GM21717 (cell line): ENCODE measurements around the gene SPARC.
A peak's percentile ranks its signal among the peaks of the same experiment; 100 is the strongest.

Source experiments
- ATAC-seq: cut with Tn5 transposase; IDR thresholded peaks from one replicate; pipeline ENCODE4 v1.9.1; 2021; ENCODE audit warnings: mild to moderate bottlenecking, moderate library complexity; ENCODE audit not compliant: unreplicated experiment

Gene SPARC

DNA sequence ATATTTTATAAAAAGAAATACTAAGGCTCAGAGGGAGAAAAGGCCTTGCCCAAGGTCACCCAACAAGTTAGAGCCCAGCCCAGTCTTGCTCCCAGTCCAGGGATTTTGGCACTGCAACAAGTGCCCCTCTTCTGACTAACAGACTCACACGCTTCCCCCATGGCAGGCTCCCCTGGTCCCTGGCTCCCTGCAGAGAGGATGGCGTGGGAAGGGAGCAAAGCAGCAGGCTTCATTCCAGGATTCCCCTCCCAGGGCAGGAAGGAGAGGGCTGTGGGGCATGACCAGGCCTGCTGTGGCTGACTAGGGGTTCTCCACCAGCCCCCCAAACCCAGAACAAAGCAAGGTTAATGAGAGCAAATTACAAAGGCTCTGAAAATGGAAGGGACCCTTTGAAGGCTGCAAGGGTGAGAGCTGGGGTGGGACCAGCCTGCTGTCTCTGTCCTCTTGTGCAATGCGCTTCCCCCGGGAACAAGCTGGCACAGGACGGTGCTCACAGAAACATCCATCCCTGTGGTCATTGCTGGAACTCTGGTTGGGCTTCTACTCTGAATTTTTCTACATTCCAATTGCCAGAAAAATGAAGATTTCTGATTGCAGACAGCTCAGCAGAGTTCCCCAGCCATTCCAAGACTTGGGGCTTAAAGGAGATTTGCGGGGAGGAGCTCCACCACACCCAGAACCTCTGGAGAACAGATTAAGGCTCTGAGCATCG lies 58.4 kb downstream of the SPARC start:
- ATAC-seq: no peak

- no peak for ATAC-seq
Observed at GRCh38 chr5:151627650-151628049, 59.1 kb downstream of the SPARC start.

DNA sequence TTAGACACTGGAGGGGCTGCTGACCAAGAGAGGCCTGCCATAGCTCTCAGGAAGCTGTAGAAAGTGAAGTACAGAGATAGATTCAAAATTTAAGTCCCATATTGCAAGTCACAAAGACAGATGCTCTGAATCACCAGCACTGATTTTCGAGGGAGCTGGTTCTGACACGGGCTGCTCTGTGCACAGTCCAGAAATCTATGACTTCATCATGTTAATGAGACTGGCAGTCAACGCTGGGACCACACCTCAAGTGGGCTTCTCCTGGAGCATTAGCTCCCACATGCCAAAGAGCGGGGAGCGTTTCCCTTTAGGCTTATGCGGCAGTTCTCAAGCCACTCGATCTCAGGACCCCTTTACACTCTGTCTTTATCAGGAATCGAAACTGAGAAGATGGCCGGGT lies 61.4 kb downstream of the SPARC start:
- no peak for ATAC-seq

DNA sequence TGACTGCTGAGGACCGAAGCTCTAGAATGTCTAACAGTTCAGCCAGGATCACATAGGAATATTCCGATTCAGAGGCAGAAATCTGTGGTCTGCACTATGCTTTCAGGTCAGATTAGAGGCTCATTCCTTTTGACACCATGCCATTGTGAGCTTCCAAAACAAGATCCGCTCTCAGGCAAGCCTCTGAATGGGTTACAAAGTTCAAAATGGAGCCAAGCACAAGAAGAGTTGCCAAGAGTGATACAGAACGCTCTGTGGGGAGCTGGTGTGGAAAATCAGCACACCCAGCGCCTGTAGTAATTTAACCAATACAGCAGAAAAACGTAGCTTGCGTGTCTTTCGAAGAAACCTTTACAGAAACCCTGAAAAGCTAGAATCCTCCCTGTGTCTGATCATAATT lies 62.2 kb downstream of the SPARC start:
- no peak for ATAC-seq

DNA sequence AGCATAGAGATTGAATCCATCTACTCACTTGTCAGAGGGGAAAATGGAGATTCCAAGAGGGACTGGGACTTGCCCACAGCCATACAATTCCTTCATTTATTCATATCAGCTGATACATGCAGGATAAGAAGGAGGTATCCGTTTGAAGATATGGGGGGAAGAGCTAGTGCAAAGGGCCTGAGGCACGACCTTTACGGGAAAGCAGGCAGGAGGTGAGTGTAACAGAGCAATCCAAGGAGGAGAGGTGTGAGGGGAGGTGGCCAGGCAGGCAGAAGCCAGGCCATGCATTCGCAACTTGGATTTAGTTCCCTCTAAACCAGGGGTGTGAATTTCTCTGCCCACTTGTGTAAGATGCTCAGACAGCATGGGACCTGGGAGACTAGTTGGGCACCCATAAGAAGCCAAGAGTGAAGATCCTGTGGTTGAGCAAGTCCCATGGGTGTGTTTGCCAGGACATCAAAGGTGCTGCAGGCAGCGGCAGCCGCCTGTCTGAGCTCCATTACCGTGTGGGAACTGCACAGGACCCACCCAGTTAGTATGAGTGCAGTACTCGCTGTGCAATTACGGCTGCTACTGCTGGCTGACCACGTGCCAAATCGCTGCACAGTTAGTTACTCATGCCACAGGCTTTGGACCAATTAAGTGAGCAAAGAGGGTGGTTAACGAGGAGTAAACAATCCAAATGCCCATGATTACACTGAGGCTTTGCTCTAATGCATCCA lies 64.2 kb downstream of the SPARC start:
- no peak for ATAC-seq

GRCh38 chr5:151620461-151620840 lies 66.3 kb downstream of the SPARC start:
- ATAC-seq: no peak

DNA sequence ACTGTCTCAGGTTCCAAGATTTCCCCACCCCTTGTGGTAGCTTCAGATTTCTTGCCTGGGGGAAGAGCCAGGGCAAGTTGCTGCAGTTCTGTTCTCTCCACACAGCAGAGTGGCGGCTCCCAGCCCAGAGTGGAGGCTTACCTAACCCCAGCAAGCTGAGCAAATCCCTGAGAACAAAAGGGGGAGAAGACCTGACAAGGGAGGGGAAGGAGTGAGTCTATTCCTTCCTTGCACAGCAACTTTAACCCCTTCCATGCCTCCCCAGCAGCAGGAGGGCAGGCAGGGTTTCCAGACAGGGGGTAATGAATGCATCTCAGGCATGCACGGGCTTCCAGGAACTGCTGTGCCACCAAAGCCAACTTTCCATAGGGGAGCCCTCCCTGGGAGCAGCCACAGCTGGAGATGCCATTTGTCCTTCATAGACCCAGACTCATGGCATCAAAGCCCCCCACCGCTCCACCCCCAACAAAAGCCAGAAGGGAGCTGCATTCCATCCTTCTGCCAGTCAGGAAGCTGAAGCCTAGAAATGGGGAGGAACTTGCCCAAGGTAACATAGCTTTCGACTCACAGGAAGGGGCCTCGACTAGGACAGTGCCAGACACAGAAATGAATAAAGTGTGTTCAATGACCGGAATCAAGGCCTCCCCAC lies 66.8 kb downstream of the SPARC start:
- no peak for ATAC-seq

GRCh38 chr5:151618907-151619306 lies 67.8 kb downstream of the SPARC start:
- no peak for ATAC-seq

GRCh38 chr5:151617841-151618710 lies 68.6 kb downstream of the SPARC start:
- no peak for ATAC-seq

DNA sequence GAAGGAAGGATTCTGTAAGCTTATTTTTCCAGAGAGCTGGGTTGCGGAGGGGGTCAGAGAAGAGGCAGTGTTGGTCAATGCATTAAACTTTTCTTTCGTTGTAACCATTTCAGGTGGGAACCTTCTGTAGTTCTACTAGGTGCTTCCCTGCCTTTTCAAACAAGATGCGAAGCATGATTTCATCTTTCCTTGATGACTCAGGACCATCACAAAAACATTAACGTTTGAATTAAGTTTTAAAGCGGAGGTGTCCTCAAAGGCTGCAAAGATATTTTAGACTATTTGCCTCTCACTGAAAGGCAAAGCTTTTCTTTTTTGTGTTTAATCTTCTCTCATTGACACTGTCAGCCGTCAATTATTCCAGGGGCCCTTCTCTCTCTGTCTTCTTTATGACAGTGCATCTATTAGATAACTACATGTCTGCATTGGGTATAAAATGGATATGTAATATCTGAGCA lies 69.3 kb downstream of the SPARC start:
- no peak for ATAC-seq

DNA sequence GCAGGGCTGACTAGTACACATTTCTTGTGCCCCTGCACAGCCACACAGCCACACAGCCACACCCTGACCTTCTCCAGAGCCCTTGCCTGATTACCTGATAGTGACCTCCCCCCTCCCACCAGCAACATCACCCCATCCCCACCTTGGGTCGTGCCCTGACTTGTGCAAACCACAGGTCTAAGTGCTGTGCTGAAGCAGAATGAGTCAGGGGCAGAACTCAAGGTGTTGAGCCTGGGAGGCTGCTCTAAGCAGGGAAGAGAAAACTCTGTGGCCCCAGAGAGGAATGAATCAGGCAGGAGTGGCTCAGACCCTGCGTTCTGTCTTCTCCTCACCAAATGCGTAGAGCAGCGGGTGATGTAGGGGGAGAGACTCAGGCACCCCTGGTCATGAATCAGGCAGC lies 71.3 kb downstream of the SPARC start:
- ATAC-seq: no peak

GRCh38 chr5:151614565-151614964 lies 72.2 kb downstream of the SPARC start:
- no peak for ATAC-seq

- peak; percentile 60 for ATAC-seq
Observed at GRCh38 chr5:151612689-151613427, 73.9 kb downstream of the SPARC start.

DNA sequence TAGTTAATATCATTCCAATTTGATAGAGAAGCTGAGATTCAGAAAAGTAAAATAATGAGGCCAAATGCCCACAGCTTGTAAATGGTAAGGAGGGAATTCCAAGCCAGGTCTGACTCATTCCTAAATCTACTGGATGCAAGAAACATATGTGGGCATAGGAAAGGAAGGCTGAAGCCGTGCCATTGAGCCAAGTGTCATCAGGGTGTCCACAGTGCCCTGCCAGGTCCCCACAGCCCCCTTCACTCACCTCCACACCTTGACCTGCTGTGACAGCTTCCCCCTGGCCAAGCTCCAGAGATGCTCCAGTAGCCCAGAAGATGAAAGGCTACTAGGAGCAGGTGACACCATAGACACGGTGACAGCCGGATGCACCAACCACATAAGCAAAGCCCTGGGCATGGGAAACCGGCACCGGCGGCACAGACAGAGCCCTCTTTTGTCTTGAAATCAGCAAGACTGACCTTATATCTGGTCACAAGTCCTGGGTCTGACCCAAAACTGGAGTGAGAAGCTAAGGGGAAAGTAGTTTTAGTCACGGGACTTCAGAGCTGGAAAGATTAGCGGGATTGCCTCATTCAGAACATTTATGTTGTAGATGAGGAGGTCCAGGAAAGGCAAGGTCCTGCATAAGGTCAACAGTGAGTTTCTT lies 75.5 kb downstream of the SPARC start:
- ATAC-seq: no peak
